ENCODE data around the gene SLC9A5. TPM values are rescaled to one million over a fixed set of nuclear protein-coding genes. Genes with fewer than 3 reads are reported as not detected.

SLC9A5 gene
- total RNA-seq, 1 experiment from 2014 or later = 5.2 TPM

- BruUV-seq (replicated peaks) = no TSS peak
- CTCF ChIA-PET = no interaction called here
- intact Hi-C loops (cut with micrococcal nuclease; ENCODE audit: unreplicated experiment) = no loop called here
Measured at GRCh38 chr16:67211674-67212073, 37.1 kb upstream of the SLC9A5 start.

GRCh38 chr16:67212766-67213165 is 36.0 kb upstream of the SLC9A5 start:
- Histone ChIP-seq H3K27me3 (ENCODE audit: insufficient read depth, low read depth) (no peaks in the 10 kb centered on the region), H3K4me3 (no peak overlapping the region; the same call in 1 of the 2 replicates), H4K20me1 (ENCODE audit: insufficient read depth) (no peaks in the 10 kb centered on the region), H3K79me2 (ENCODE audit: low read depth) (no peaks in the 10 kb centered on the region), H2AFZ (no peak overlapping the region), H3K36me3 (ENCODE audit: low read depth) (no peaks in the 10 kb centered on the region), H3K4me1 (replicated peaks; ENCODE audit: insufficient read depth) (peaks cover 52% of the 10 kb centered on the region), H3K9me3 (ENCODE audit: insufficient read depth, low read depth) (no peaks in the 10 kb centered on the region), H3F3A (ENCODE audit: insufficient read depth, low read depth) (peaks cover 49% of the 10 kb centered on the region), H3K27ac (peak overlapping the region; percentile 73), H3K9me2 (ENCODE audit: insufficient read depth) (no peaks in the 10 kb centered on the region), H3K4me2 (peak overlapping the region; percentile 61)
- no TSS peak for BruUV-seq (replicated peaks)
- peak; percentile 60 to 93 for DNase-seq
- intact Hi-C loops (cut with micrococcal nuclease; ENCODE audit: unreplicated experiment) = no loop called here
- TF ChIP-seq CTCF (conservative IDR thresholded peaks at IDR 0.05) = no peak
- TF ChIP-seq EZH2 (IDR thresholded peaks at IDR 0.05; ENCODE audit: low read depth) = no peak
- ChIA-PET CTCF (interaction anchor here (0.6 to 0.7 kb wide), 6 partner anchors 26 to 262 kb away, joined by 3 to 6 read pairs (median 5); no protein-coding TSS in a partner anchor), POLR2A (ENCODE audit: unreplicated experiment) (interaction anchor here (0.6 to 1.1 kb wide), 9 partner anchors 14 to 264 kb away, joined by 3 to 18 read pairs (median 11); partner anchors contain the start of genes CBFB and TMEM208)

More at GRCh38 chr16:67211674-67212073, 37.1 kb upstream of the SLC9A5 start:
- no peak overlapping the region for H3K4me2 ChIP-seq
- H3K27me3 ChIP-seq (ENCODE audit: insufficient read depth, low read depth) = no peaks in the 10 kb centered on the region
- H3K79me2 ChIP-seq (ENCODE audit: low read depth) = no peaks in the 10 kb centered on the region
- no peak overlapping the region for H3K4me3 ChIP-seq
- no peaks in the 10 kb centered on the region for H3K36me3 ChIP-seq (ENCODE audit: low read depth)
- H3K9me3 ChIP-seq (ENCODE audit: insufficient read depth, low read depth) = no peaks in the 10 kb centered on the region
- peaks cover 63% of the 10 kb centered on the region for H3K4me1 ChIP-seq (replicated peaks; ENCODE audit: insufficient read depth)
- H3F3A ChIP-seq (ENCODE audit: insufficient read depth, low read depth) = peaks cover 58% of the 10 kb centered on the region
- H4K20me1 ChIP-seq (ENCODE audit: insufficient read depth) = no peaks in the 10 kb centered on the region
- peak overlapping the region; percentile 55; the same call in 1 of the 2 replicates for H3K27ac ChIP-seq
- H3K9me2 ChIP-seq (ENCODE audit: insufficient read depth) = no peaks in the 10 kb centered on the region
- POLR2A ChIA-PET (ENCODE audit: unreplicated experiment) = no interaction called here
- H2AFZ ChIP-seq = no peak overlapping the region
- DNase-seq = no peak
- TF ChIP-seq EZH2 (IDR thresholded peaks at IDR 0.05; ENCODE audit: low read depth) (no peak), CTCF (conservative IDR thresholded peaks at IDR 0.05) (no peak)

GRCh38 chr16:67213197-67214019 is 35.4 kb upstream of the SLC9A5 start:
- Histone ChIP-seq H3F3A (ENCODE audit: insufficient read depth, low read depth) (peaks cover 43% of the 10 kb centered on the region), H3K4me3 (no peak overlapping the region; the same call in 1 of the 2 replicates), H3K4me2 (peak overlapping the region; percentile 61), H3K4me1 (replicated peaks; ENCODE audit: insufficient read depth) (peaks cover 46% of the 10 kb centered on the region), H2AFZ (no peak overlapping the region), H3K27ac (peak overlapping the region; percentile 73), H4K20me1 (ENCODE audit: insufficient read depth) (no peaks in the 10 kb centered on the region), H3K27me3 (ENCODE audit: insufficient read depth, low read depth) (no peaks in the 10 kb centered on the region), H3K9me2 (ENCODE audit: insufficient read depth) (no peaks in the 10 kb centered on the region), H3K36me3 (ENCODE audit: low read depth) (no peaks in the 10 kb centered on the region), H3K9me3 (ENCODE audit: insufficient read depth, low read depth) (no peaks in the 10 kb centered on the region), H3K79me2 (ENCODE audit: low read depth) (no peaks in the 10 kb centered on the region)
- no peak for DNase-seq
- BruUV-seq (replicated peaks) = no TSS peak
- CTCF ChIA-PET = interaction anchor here (0.6 to 0.8 kb wide), 3 partner anchors 14 to 123 kb away, joined by 3 to 6 read pairs (median 5); no protein-coding TSS in a partner anchor
- TF ChIP-seq CTCF (conservative IDR thresholded peaks at IDR 0.05) = no peak
- TF ChIP-seq EZH2 (IDR thresholded peaks at IDR 0.05; ENCODE audit: low read depth) = no peak
- intact Hi-C loops (cut with micrococcal nuclease; ENCODE audit: unreplicated experiment) = no loop called here
- POLR2A ChIA-PET (ENCODE audit: unreplicated experiment) = interaction anchor here (0.6 to 1.1 kb wide), 6 partner anchors 28 to 242 kb away, joined by 3 to 14 read pairs (median 8); partner anchors contain the start of gene CBFB
